ENCODE data around the gene ALDH4A1. TPM values are rescaled to one million over a fixed set of nuclear protein-coding genes. Genes with fewer than 3 reads are reported as not detected.
"Not testable (repeated sequence)": the region's sequence is repeated elsewhere in the genome, so short reads cannot be mapped to it uniquely, and the experiment has no call there.

The ALDH4A1 gene
- total RNA-seq, 1 donor from 2014 or later: 30.0 TPM

GRCh38 chr1:18840145-18840544, 62.2 kb downstream of the ALDH4A1 start:
- no peaks in the 10 kb centered on the region for H3K36me3 Mint-ChIP-seq (ENCODE audit: insufficient read depth)
- peaks cover 47% of the 10 kb centered on the region for H3K27me3 Mint-ChIP-seq
- H3K4me3 Mint-ChIP-seq (ENCODE audit: low read depth): no peak overlapping the region
- peaks cover 4% of the 10 kb centered on the region for H3K9me3 Mint-ChIP-seq (ENCODE audit: low read depth)
- H3K27ac Mint-ChIP-seq: no peak overlapping the region
- TF ChIP-seq, protein P1, sequence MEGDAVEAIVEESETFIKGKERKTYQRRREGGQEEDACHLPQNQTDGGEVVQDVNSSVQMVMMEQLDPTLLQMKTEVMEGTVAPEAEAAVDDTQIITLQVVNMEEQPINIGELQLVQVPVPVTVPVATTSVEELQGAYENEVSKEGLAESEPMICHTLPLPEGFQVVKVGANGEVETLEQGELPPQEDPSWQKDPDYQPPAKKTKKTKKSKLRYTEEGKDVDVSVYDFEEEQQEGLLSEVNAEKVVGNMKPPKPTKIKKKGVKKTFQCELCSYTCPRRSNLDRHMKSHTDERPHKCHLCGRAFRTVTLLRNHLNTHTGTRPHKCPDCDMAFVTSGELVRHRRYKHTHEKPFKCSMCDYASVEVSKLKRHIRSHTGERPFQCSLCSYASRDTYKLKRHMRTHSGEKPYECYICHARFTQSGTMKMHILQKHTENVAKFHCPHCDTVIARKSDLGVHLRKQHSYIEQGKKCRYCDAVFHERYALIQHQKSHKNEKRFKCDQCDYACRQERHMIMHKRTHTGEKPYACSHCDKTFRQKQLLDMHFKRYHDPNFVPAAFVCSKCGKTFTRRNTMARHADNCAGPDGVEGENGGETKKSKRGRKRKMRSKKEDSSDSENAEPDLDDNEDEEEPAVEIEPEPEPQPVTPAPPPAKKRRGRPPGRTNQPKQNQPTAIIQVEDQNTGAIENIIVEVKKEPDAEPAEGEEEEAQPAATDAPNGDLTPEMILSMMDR (IDR thresholded peaks at IDR 0.05; ENCODE audit: unreplicated experiment): no peak
- no peak for DNase-seq (ENCODE audit: low spot score, unreplicated experiment)
- H3K4me1 Mint-ChIP-seq (ENCODE audit: low read depth): no peaks in the 10 kb centered on the region

GRCh38 chr1:18836654-18837053, 65.7 kb downstream of the ALDH4A1 start:
- Mint-ChIP-seq H3K27ac (no peak overlapping the region), H3K27me3 (peaks cover 28% of the 10 kb centered on the region), H3K4me1 (ENCODE audit: low read depth) (no peaks in the 10 kb centered on the region), H3K4me3 (ENCODE audit: low read depth) (no peak overlapping the region), H3K36me3 (ENCODE audit: insufficient read depth) (no peaks in the 10 kb centered on the region), H3K9me3 (ENCODE audit: low read depth) (no peaks in the 10 kb centered on the region)
- no peak for DNase-seq (ENCODE audit: low spot score, unreplicated experiment)
- TF ChIP-seq, protein P1 (IDR thresholded peaks at IDR 0.05; ENCODE audit: unreplicated experiment): no peak

- not testable (repeated sequence) for H3K4me1 Mint-ChIP-seq (ENCODE audit: low read depth); H3K27ac Mint-ChIP-seq; DNase-seq (ENCODE audit: low spot score, unreplicated experiment); H3K36me3 Mint-ChIP-seq (ENCODE audit: insufficient read depth); H3K4me3 Mint-ChIP-seq (ENCODE audit: low read depth); H3K9me3 Mint-ChIP-seq (ENCODE audit: low read depth)
- peaks cover 30% of the 10 kb centered on the region for H3K27me3 Mint-ChIP-seq
These were observed 70.0 kb downstream of the ALDH4A1 start for GRCh38 chr1:18832319-18832718.

DNA sequence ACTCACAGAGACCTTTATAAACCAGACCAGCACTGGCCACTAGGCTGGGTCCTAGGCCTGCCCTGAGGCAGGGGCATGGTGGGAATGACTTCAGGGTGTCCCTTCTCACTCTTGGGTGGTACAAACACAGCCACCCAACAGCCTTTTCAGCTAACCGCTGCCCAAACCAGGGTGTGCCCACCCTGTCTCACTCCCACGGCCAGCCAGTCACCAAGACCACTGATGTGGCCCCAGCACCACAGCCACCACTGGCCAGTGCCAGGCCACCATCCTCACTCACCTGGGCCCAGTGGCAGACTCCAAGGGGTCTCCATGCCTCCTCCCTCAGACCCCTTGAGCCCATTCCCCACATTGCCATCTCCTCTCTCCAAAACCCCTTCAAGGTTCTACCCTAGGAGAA, 70.7 kb downstream of the ALDH4A1 start:
- Mint-ChIP-seq H3K4me3 (ENCODE audit: low read depth) (no peak overlapping the region), H3K9me3 (ENCODE audit: low read depth) (peaks cover 5% of the 10 kb centered on the region), H3K36me3 (ENCODE audit: insufficient read depth) (no peaks in the 10 kb centered on the region), H3K4me1 (ENCODE audit: low read depth) (no peaks in the 10 kb centered on the region), H3K27me3 (peaks cover 31% of the 10 kb centered on the region), H3K27ac (no peak overlapping the region)
- DNase-seq (ENCODE audit: low spot score, unreplicated experiment): no peak
- TF ChIP-seq, protein P1 (IDR thresholded peaks at IDR 0.05; ENCODE audit: unreplicated experiment): no peak

GRCh38 chr1:18830596-18830995, 71.8 kb downstream of the ALDH4A1 start:
- no peaks in the 10 kb centered on the region for H3K36me3 Mint-ChIP-seq (ENCODE audit: insufficient read depth)

GRCh38 chr1:18829671-18830070, 72.7 kb downstream of the ALDH4A1 start:
- H3K4me1 Mint-ChIP-seq (ENCODE audit: low read depth): no peaks in the 10 kb centered on the region
- no peak overlapping the region for H3K4me3 Mint-ChIP-seq (ENCODE audit: low read depth)
- peaks cover 27% of the 10 kb centered on the region for H3K27me3 Mint-ChIP-seq
- H3K9me3 Mint-ChIP-seq (ENCODE audit: low read depth): peaks cover 10% of the 10 kb centered on the region
- no peak for DNase-seq (ENCODE audit: low spot score, unreplicated experiment)
- no peak overlapping the region for H3K27ac Mint-ChIP-seq
- TF ChIP-seq, protein P1 (IDR thresholded peaks at IDR 0.05; ENCODE audit: unreplicated experiment): no peak
- no peaks in the 10 kb centered on the region for H3K36me3 Mint-ChIP-seq (ENCODE audit: insufficient read depth)

More at GRCh38 chr1:18830596-18830995, 71.8 kb downstream of the ALDH4A1 start:
- TF ChIP-seq, protein P1 (IDR thresholded peaks at IDR 0.05; ENCODE audit: unreplicated experiment): no peak
- Mint-ChIP-seq H3K9me3 (ENCODE audit: low read depth) (peaks cover 10% of the 10 kb centered on the region), H3K4me1 (ENCODE audit: low read depth) (no peaks in the 10 kb centered on the region), H3K4me3 (ENCODE audit: low read depth) (no peak overlapping the region), H3K27me3 (peaks cover 35% of the 10 kb centered on the region), H3K27ac (no peak overlapping the region)
- no peak for DNase-seq (ENCODE audit: low spot score, unreplicated experiment)
